ENCODE results near the gene CYLD. TPM values are rescaled to one million over a fixed set of nuclear protein-coding genes. Genes with fewer than 3 reads are reported as not detected.

The CYLD gene
- total RNA-seq, 2 donors from 2014 or later, result 20.0 to 21.2 TPM

- H3K27me3 ChIP-seq, result no peaks in the 10 kb centered on the region
- no peak overlapping the region for H3K4me3 ChIP-seq
- H3K27ac ChIP-seq, result no peak overlapping the region
- TF ChIP-seq CTCF (IDR thresholded peaks at IDR 0.05), result no peak
- no peak for DNase-seq (ENCODE audit: low spot score)
- H3K36me3 ChIP-seq, result no peaks in the 10 kb centered on the region
- no peaks in the 10 kb centered on the region for H3K9me3 ChIP-seq
- no peaks in the 10 kb centered on the region for H3K4me1 ChIP-seq
Measured at GRCh38 chr16:50812046-50812445, 70.2 kb downstream of the CYLD start.

- DNase-seq (ENCODE audit: low spot score), result no peak
- H3K9me3 ChIP-seq, result no peaks in the 10 kb centered on the region
- no peaks in the 10 kb centered on the region for H3K36me3 ChIP-seq
Measured at GRCh38 chr16:50812876-50813466, 71.1 kb downstream of the CYLD start.

GRCh38 chr16:50814052-50814451 lies 72.2 kb downstream of the CYLD start:
- H3K4me3 ChIP-seq, result no peak overlapping the region
- H3K27ac ChIP-seq, result no peak overlapping the region
- no peak for DNase-seq (ENCODE audit: low spot score)
- H3K9me3 ChIP-seq, result no peaks in the 10 kb centered on the region
- TF ChIP-seq CTCF (IDR thresholded peaks at IDR 0.05), result no peak
- H3K27me3 ChIP-seq, result no peaks in the 10 kb centered on the region
- no peaks in the 10 kb centered on the region for H3K4me1 ChIP-seq
- H3K36me3 ChIP-seq, result no peaks in the 10 kb centered on the region

More at GRCh38 chr16:50812876-50813466, 71.1 kb downstream of the CYLD start:
- no peak overlapping the region for H3K27ac ChIP-seq
- no peaks in the 10 kb centered on the region for H3K4me1 ChIP-seq
- H3K4me3 ChIP-seq, result no peak overlapping the region
- no peak for TF ChIP-seq CTCF (IDR thresholded peaks at IDR 0.05)
- no peaks in the 10 kb centered on the region for H3K27me3 ChIP-seq

GRCh38 chr16:50814541-50814940 lies 72.7 kb downstream of the CYLD start:
- no peak overlapping the region for H3K4me3 ChIP-seq
- H3K27me3 ChIP-seq, result no peaks in the 10 kb centered on the region
- no peaks in the 10 kb centered on the region for H3K9me3 ChIP-seq
- no peaks in the 10 kb centered on the region for H3K36me3 ChIP-seq
- H3K4me1 ChIP-seq, result no peaks in the 10 kb centered on the region
- no peak overlapping the region for H3K27ac ChIP-seq
- DNase-seq (ENCODE audit: low spot score), result no peak
- no peak for TF ChIP-seq CTCF (IDR thresholded peaks at IDR 0.05)

GRCh38 chr16:50815382-50815781 lies 73.5 kb downstream of the CYLD start:
- Histone ChIP-seq H3K27me3 (no peaks in the 10 kb centered on the region), H3K9me3 (no peaks in the 10 kb centered on the region), H3K36me3 (no peaks in the 10 kb centered on the region), H3K4me1 (no peaks in the 10 kb centered on the region), H3K27ac (no peak overlapping the region), H3K4me3 (no peak overlapping the region)
- DNase-seq (ENCODE audit: low spot score), result no peak
- TF ChIP-seq CTCF (IDR thresholded peaks at IDR 0.05), result no peak

Measured in right atrium auricular region (tissue), 2 donors.